Mesenchymal stem cell (in vitro differentiated cells and primary cell): ENCODE measurements around the gene IL17RA.

Experiments used
- DNase-seq: peaks from one replicate; pipeline ENCODE4 v3.0.0-alpha.2; 2013
- H2AFZ ChIP-seq: one replicate; pipeline ENCODE4 v1.6.1; 2013; ENCODE audit warnings: low read depth, mild to moderate bottlenecking, control low read depth, inconsistent platforms, low read length, moderate library complexity
- H2AK5ac ChIP-seq: 2 replicates; pipeline ENCODE4 v1.6.1; 2013; ENCODE audit warnings: low read length, moderate library complexity, mild to moderate bottlenecking, inconsistent platforms; ENCODE audit not compliant: severe bottlenecking
- H2BK120ac ChIP-seq: one replicate; pipeline ENCODE4 v1.6.1; 2013; ENCODE audit warnings: low read depth, mild to moderate bottlenecking, inconsistent platforms, low read length, moderate library complexity
- H2BK12ac ChIP-seq, 2 experiments: one replicate each; pipeline ENCODE4 v1.6.1; 2013; ENCODE audit warnings: inconsistent platforms in 2 of 2, low read length in 2 of 2, mild to moderate bottlenecking in 2 of 2, moderate library complexity in 2 of 2, control low read depth in 1 of 2
- H2BK15ac ChIP-seq: one replicate; pipeline ENCODE4 v1.6.1; 2013; ENCODE audit warnings: mild to moderate bottlenecking, low read depth, inconsistent platforms; ENCODE audit not compliant: poor library complexity, severe bottlenecking
- H2BK5ac ChIP-seq: 2 replicates; pipeline ENCODE4 v1.6.1; 2013; ENCODE audit warnings: low read depth, mild to moderate bottlenecking, low read length, control low read depth, inconsistent platforms; ENCODE audit not compliant: poor library complexity, severe bottlenecking
- H3K14ac ChIP-seq, 2 experiments: one replicate each; pipeline ENCODE4 v1.6.1; 2013; ENCODE audit warnings: inconsistent platforms in 2 of 2, low read length in 2 of 2, control low read depth in 1 of 2, mild to moderate bottlenecking in 1 of 2, moderate library complexity in 1 of 2
- H3K18ac ChIP-seq, 2 experiments: one replicate each; pipeline ENCODE4 v1.6.1; 2013; ENCODE audit warnings: inconsistent platforms in 2 of 2, low read length in 2 of 2, control low read depth in 1 of 2, low read depth in 1 of 2, mild to moderate bottlenecking in 1 of 2
- H3K23ac ChIP-seq, 2 experiments: one replicate each; pipeline ENCODE4 v1.6.1; 2013; ENCODE audit warnings: inconsistent platforms in 2 of 2, low read length in 2 of 2, mild to moderate bottlenecking in 2 of 2, moderate library complexity in 2 of 2, control low read depth in 1 of 2
- H3K27ac ChIP-seq: 2 replicates; pipeline ENCODE4 v1.5.1; 2013; ENCODE audit warnings: mild to moderate bottlenecking, moderate library complexity, low read length, control low read depth, inconsistent platforms; ENCODE audit not compliant: poor library complexity, severe bottlenecking
- H3K27me3 ChIP-seq, 2 experiments: 2 replicates each; pipeline versions ENCODE4 v1.6.1 to v1.7.0; 2013; ENCODE audit warnings: low read length in 2 of 2, mild to moderate bottlenecking in 2 of 2, moderate library complexity in 2 of 2, control low read depth in 1 of 2, inconsistent platforms in 1 of 2; ENCODE audit not compliant: control insufficient read depth in 1 of 2, insufficient read depth in 1 of 2
- H3K36me3 ChIP-seq, 2 experiments: 2 replicates each; pipeline versions ENCODE4 v1.6.1 to v1.7.0; 2013; ENCODE audit warnings: low read length in 2 of 2, control low read depth in 1 of 2, inconsistent platforms in 1 of 2, low read depth in 1 of 2, mild to moderate bottlenecking in 1 of 2; ENCODE audit not compliant: insufficient read depth in 2 of 2, control insufficient read depth in 1 of 2
- H3K4ac ChIP-seq, 2 experiments: one replicate each; pipeline ENCODE4 v1.6.1; 2013; ENCODE audit warnings: inconsistent platforms in 2 of 2, low read length in 2 of 2, mild to moderate bottlenecking in 2 of 2, moderate library complexity in 2 of 2, control low read depth in 1 of 2, low read depth in 1 of 2
- H3K4me1 ChIP-seq: 2 replicates; pipeline ENCODE4 v1.6.1; 2013; ENCODE audit warnings: low read depth, low read length, control low read depth; ENCODE audit not compliant: control insufficient read depth, insufficient read depth
- H3K4me2 ChIP-seq: 2 replicates; pipeline ENCODE4 v1.6.1; 2013; ENCODE audit warnings: low read length, mild to moderate bottlenecking, inconsistent platforms; ENCODE audit not compliant: poor library complexity, severe bottlenecking
- H3K4me3 ChIP-seq, 2 experiments: 2 replicates each; pipeline versions ENCODE4 v1.5.1 to v1.7.0; 2013; ENCODE audit warnings: low read length in 2 of 2, mild to moderate bottlenecking in 2 of 2, control low read depth in 1 of 2, low read depth in 1 of 2; ENCODE audit not compliant: insufficient read depth in 1 of 2
- H3K79me1 ChIP-seq: replicated peaks from 2 replicates; pipeline ENCODE4 v1.6.1; 2013; ENCODE audit warnings: mild to moderate bottlenecking, control low read depth, low read length, inconsistent platforms; ENCODE audit not compliant: poor library complexity, severe bottlenecking
- H3K9ac ChIP-seq: 2 replicates; pipeline ENCODE4 v1.7.0; 2013; ENCODE audit warnings: mild to moderate bottlenecking, low read length, moderate library complexity
- H3K9me3 ChIP-seq: 2 replicates; pipeline ENCODE4 v1.7.0; 2013; ENCODE audit warnings: mild to moderate bottlenecking, low read length; ENCODE audit not compliant: control insufficient read depth
- H4K8ac ChIP-seq: one replicate; pipeline ENCODE4 v1.6.1; 2013; ENCODE audit warnings: inconsistent platforms, mild to moderate bottlenecking, low read length, moderate library complexity
- H4K91ac ChIP-seq: one replicate; pipeline ENCODE4 v1.6.1; 2013; ENCODE audit warnings: mild to moderate bottlenecking, low read length, inconsistent platforms
- WGBS: methylation state at CpG from one replicate; pipeline ENCODE4 v1.1.7; 2013; ENCODE audit warnings: mixed read lengths; 5-methylcytosine and 5-hydroxymethylcytosine counted together

IL17RA gene

DNA sequence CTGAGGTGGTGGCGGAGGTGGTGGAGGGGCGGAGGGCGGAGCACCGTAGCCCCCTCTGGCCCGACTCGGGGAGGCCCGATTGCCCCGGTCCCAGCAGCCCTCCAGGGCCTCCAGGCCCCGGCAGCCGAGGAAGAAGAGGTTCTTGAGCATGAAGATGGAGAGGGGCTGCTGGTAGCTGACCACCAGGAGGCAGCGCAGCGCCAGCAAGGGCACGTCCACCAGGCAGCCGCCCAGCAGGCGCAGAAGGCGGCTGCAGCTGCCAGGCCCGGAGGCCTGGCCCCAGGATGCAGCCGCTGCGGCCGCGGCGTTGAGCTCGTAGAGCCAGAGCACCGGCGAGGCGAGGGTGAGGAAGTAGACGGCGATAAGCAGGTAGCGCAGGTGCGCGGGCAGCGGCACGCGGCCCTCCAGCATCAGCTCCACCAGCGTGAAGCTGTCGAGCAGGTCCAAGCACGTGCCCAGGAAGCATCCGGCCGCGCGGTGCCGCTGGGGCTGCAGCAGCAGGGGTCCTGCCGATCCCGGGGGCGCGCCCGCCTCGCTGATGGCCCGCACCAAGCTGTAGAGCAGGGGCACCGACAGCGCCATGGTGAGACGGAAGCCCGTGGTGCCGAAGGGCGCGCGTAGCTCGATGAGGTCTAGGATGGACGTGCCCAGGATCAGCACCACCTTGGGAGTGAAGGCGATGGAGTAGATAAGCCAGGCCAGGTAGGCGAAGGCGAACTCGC is 34.8 kb downstream of the IL17RA start:
- no peaks in the 10 kb centered on the region for H3K79me1 ChIP-seq
- H3K27ac ChIP-seq: no peak overlapping the region
- no peak overlapping the region for H4K8ac ChIP-seq
- H3K18ac ChIP-seq: no peak overlapping the region
- no peak overlapping the region for H2BK15ac ChIP-seq
- H2BK120ac ChIP-seq: no peak overlapping the region
- WGBS: 68% methylated on average over 58 of the region's 63 CpGs
- H2AK5ac ChIP-seq: no peak overlapping the region
- no peak overlapping the region for H3K4ac ChIP-seq
- H3K4me2 ChIP-seq: no peak overlapping the region
- no peak overlapping the region for H3K4me3 ChIP-seq
- no peak overlapping the region for H2BK12ac ChIP-seq
- H3K9ac ChIP-seq: no peak overlapping the region
- H3K36me3 ChIP-seq: no peaks in the 10 kb centered on the region
- DNase-seq: no peak
- H2BK5ac ChIP-seq: no peak overlapping the region
- H3K14ac ChIP-seq: no peak overlapping the region
- peak overlapping the region in 1 of 2 experiments; percentile 83 for H3K23ac ChIP-seq
- H2AFZ ChIP-seq: no peak overlapping the region
- peaks cover 17% of the 10 kb centered on the region for H3K4me1 ChIP-seq
- H4K91ac ChIP-seq: no peak overlapping the region
- H3K27me3 ChIP-seq: peaks cover 50 to 54% of the 10 kb centered on the region in 2 experiments
- no peaks in the 10 kb centered on the region for H3K9me3 ChIP-seq

DNA sequence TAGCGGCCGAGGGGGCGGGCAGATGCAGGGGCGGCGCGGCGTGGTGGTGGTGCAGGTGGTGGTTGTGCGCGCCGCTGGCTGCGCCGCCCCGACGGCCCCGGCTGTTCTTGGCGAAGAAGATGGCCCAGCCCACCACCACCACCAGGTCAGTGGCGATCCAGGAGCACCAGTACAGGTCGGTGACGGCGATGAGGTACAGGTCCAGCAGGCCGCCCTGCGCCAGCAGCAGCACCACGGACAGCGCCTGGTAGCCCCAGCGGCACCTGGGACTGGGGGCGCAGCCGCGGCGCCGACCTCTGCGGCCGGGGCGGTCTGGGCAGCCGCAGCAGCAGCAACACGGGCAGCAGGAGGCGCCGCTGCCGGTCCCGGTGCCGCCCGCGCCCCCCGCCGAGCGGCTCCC is 35.5 kb downstream of the IL17RA start:
- Histone ChIP-seq H2BK5ac (no peak overlapping the region), H2BK12ac (no peak overlapping the region), H2AK5ac (no peak overlapping the region), H4K91ac (no peak overlapping the region), H3K4ac (no peak overlapping the region), H3K79me1 (no peaks in the 10 kb centered on the region), H3K4me3 (peak overlapping the region in 1 of 2 experiments; percentile 57), H2BK15ac (peak overlapping the region; percentile 45), H4K8ac (no peak overlapping the region), H3K18ac (no peak overlapping the region), H3K4me2 (peak overlapping the region; percentile 92), H3K9ac (no peak overlapping the region), H3K27me3 (peaks cover 50 to 54% of the 10 kb centered on the region in 2 experiments), H2AFZ (no peak overlapping the region), H3K14ac (no peak overlapping the region), H3K9me3 (no peaks in the 10 kb centered on the region), H3K23ac (no peak overlapping the region), H3K36me3 (no peaks in the 10 kb centered on the region), H2BK120ac (no peak overlapping the region), H3K27ac (no peak overlapping the region), H3K4me1 (peaks cover 17% of the 10 kb centered on the region)
- peak; percentile 42 for DNase-seq
- WGBS: 3% methylated on average over 20 of the region's 45 CpGs

DNA sequence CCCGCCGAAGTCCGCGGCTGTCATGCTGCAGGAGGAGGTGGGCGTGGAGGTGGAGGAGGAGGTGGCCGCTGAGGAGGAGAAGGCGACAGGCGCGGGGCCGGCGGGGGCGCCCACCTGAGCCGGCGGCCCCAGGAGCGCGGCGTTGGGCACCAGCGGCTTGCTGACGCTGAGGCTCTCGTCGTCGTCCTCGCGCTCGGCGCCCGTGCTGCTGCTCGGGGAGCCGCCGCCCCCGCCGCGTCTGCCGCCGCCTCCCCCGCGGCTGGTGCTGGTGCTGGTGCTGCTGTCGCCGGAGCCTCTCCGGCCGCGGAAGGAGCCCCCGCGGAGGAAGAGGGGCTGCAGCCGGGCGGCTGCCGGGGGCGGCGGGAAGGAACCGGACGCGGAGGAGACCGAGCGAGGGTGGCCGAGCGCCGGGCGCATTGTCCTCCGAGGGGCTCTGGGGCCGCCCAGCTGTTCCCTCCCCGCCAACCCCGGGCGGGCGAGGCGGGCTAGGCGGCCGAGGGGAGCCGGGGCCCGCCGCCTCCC is 36.0 kb downstream of the IL17RA start:
- H3K79me1 ChIP-seq: no peaks in the 10 kb centered on the region
- DNase-seq: no peak
- no peak overlapping the region for H2AFZ ChIP-seq
- H2AK5ac ChIP-seq: no peak overlapping the region
- peaks cover 17% of the 10 kb centered on the region for H3K4me1 ChIP-seq
- H3K23ac ChIP-seq: peak overlapping the region in 1 of 2 experiments; percentile 51
- no peak overlapping the region for H4K8ac ChIP-seq
- H2BK15ac ChIP-seq: peak overlapping the region; percentile 45
- H3K4ac ChIP-seq: no peak overlapping the region
- WGBS: under 1% methylated on average over 24 of the region's 70 CpGs
- no peak overlapping the region for H3K14ac ChIP-seq
- H3K4me2 ChIP-seq: peak overlapping the region; percentile 92
- H3K27me3 ChIP-seq: peaks cover 50 to 54% of the 10 kb centered on the region in 2 experiments
- no peak overlapping the region for H3K27ac ChIP-seq
- H2BK120ac ChIP-seq: no peak overlapping the region
- peak overlapping the region; percentile 18 to 57 for H3K4me3 ChIP-seq
- no peak overlapping the region for H3K18ac ChIP-seq
- no peak overlapping the region for H4K91ac ChIP-seq
- H2BK5ac ChIP-seq: no peak overlapping the region
- H3K9ac ChIP-seq: no peak overlapping the region
- no peaks in the 10 kb centered on the region for H3K36me3 ChIP-seq
- H2BK12ac ChIP-seq: no peak overlapping the region
- no peaks in the 10 kb centered on the region for H3K9me3 ChIP-seq

DNA sequence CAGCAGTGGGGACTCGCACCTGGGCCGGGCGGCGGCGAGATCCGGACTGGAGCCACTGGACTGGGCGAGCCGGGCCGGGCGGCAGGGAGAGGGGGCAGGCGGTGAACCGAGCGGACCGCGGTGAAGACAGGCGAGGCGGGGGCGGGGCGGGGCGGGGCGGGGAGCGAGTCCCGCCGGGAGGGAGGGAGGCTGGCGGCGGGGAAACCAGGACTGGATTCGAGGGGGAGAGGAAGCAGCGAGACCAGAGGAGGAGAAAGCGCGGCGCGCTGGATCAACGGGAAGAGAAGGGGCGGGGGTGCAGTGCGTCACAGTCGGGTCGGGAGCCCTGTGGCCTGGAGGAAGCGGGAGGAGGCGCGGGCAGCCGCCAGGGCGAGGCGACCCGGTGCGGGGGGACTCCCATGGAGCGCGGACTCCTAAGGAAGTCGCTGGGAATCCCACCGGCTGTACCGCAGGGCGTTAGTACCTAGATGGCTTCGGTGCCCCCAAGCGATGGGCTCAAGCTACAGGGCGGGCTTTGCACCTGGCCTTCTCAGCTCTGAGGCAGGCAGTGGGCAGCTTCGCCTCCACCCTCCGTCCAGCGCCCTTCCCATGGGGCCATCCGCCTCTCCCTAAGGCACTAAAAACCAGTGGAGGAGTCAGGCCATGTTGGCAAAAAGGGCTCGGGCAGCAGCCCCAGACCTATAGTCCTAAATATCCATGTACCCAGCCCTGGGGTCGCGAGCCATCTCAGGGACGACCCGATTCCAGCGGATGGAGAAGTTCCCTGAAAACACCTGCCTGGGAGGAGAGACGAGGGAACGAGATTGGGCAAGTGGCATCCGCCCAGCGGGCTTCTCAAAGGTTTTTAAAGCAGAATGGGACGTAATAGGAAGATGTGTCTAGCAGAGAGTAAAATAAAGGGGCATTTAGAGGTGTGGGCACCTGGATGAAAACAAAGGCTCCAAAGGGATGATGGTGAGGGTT is 36.7 kb downstream of the IL17RA start, which contains the start of gene TMEM121B:
TMEM121B (minus strand) TSS at position 128 of the 963 bp plus-strand sequence. CDS start 233 bp downstream, outside the sequence.
- Histone ChIP-seq H2AFZ (no peak within 1 kb of the TSS), H3K27ac (no peak within 1 kb of the TSS), H3K18ac (no peak within 1 kb of the TSS), H3K23ac (peak within 1 kb of the TSS in 1 of 2 experiments; percentile 51), H3K36me3 (no peaks in the 10 kb centered on the region), H2AK5ac (no peak within 1 kb of the TSS), H3K9ac (no peak within 1 kb of the TSS), H4K8ac (no peak within 1 kb of the TSS), H3K79me1 (no peaks in the 10 kb centered on the region), H2BK5ac (no peak within 1 kb of the TSS), H3K4me1 (peaks cover 17% of the 10 kb centered on the region), H2BK15ac (peak within 1 kb of the TSS; percentile 45), H2BK120ac (no peak within 1 kb of the TSS), H4K91ac (no peak within 1 kb of the TSS), H3K27me3 (peaks cover 48% of the 10 kb centered on the region in 2 experiments), H3K4me2 (peak within 1 kb of the TSS; percentile 92), H3K14ac (no peak within 1 kb of the TSS), H2BK12ac (no peak within 1 kb of the TSS), H3K4ac (no peak within 1 kb of the TSS), H3K9me3 (no peaks in the 10 kb centered on the region), H3K4me3 (peak within 1 kb of the TSS; percentile 57 to 74)
- peak; percentile 51 for DNase-seq
- WGBS: 7% methylated on average over 62 of the region's 69 CpGs
